PFSK-1 (cell line): ENCODE measurements around the gene SEPTIN2.

Experiments used
- FOXP2 ChIP-seq: optimal IDR thresholded peaks from 2 replicates; pipeline ENCODE3; 2011; ENCODE audit warnings: borderline replicate concordance, control low read depth, inconsistent platforms; ENCODE audit not compliant: insufficient read depth; ENCODE audit errors: extremely low read length, extremely low read depth
- POLR2AphosphoS5 ChIP-seq: IDR thresholded peaks from 2 replicates; pipeline ENCODE4 v1.6.1; 2012; ENCODE audit warnings: low read depth, mild to moderate bottlenecking, control low read depth, low read length, moderate library complexity
- REST ChIP-seq, 2 experiments: IDR thresholded peaks; 2 replicates each; pipeline versions ENCODE4 v1.6.1 to v1.8.0; 2011 to 2012; ENCODE audit warnings: low read depth in 2 of 2, low read length in 2 of 2, control low read depth in 1 of 2, inconsistent platforms in 1 of 2, mild to moderate bottlenecking in 1 of 2, moderate library complexity in 1 of 2; ENCODE audit not compliant: insufficient read depth in 1 of 2
- SIN3A ChIP-seq: IDR thresholded peaks from 2 replicates; pipeline ENCODE4 v1.6.1; 2012; ENCODE audit warnings: mild to moderate bottlenecking, low read length, moderate library complexity, borderline replicate concordance; ENCODE audit not compliant: insufficient read depth
- TAF1 ChIP-seq: IDR thresholded peaks from 2 replicates; pipeline ENCODE4 v1.6.1; 2012; ENCODE audit warnings: low read length, control low read depth, borderline replicate concordance; ENCODE audit not compliant: insufficient read depth

The SEPTIN2 gene

GRCh38 chr2:241378816-241379215 lies 63.1 kb downstream of the SEPTIN2 start:
- no peak for TF ChIP-seq POLR2AphosphoS5
- TF ChIP-seq SIN3A: no peak
- TF ChIP-seq REST (IDR thresholded peaks at IDR 0.05; ENCODE audit: insufficient read depth in 1 of 2, low read depth in 2 of 2, low read length in 2 of 2): no peak
- TF ChIP-seq TAF1: no peak
- no peak for TF ChIP-seq FOXP2

DNA sequence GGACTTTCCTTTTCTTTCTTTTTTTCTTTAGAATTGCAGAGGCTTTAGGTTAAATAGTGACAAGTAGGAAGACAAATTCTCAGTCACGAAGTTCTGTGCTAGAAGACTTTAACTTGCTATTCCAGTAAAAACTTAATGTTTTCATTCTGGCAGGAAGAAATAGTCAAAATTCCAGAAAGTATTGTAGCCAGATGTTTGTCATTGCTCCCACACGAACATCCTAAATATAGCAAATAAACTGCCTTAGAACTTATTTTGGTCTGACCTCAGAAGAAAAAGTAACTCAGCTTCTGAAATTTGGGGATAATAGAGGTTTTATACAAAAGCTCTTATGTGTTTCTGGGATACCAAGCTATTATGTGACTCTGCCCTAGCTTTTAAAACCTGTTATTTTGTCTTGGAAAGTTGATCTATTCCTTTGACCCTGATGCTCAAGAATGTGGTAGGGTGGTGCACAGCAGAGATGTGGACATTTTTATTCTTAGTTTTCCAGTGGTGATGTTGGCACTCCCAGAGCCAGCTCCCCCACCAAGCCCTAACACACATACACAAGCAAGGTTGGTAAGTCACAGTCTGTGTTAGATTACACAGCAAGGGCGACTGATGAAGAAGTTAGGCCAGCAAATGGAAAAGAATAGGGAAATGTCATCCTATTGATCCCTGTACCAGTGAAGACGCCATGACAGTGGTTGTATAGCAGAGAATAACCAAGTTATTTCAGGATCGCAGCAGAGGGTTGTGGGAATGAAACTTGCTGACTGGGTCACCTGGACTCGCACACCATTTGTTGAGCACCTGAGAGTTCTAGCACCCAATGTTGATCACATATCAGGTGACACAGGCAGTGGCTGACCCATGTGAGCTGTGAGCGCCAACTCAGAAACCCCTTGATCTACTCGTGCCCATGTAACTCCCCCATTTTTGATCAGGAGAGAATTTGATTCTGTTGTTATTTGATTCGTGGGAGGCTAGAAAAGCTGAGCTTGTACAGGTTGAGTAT lies 64.1 kb downstream of the SEPTIN2 start:
- TF ChIP-seq FOXP2: no peak
- TF ChIP-seq REST (IDR thresholded peaks at IDR 0.05; ENCODE audit: insufficient read depth in 1 of 2, low read depth in 2 of 2, low read length in 2 of 2): no peak
- no peak for TF ChIP-seq TAF1
- no peak for TF ChIP-seq SIN3A
- TF ChIP-seq POLR2AphosphoS5: no peak

DNA sequence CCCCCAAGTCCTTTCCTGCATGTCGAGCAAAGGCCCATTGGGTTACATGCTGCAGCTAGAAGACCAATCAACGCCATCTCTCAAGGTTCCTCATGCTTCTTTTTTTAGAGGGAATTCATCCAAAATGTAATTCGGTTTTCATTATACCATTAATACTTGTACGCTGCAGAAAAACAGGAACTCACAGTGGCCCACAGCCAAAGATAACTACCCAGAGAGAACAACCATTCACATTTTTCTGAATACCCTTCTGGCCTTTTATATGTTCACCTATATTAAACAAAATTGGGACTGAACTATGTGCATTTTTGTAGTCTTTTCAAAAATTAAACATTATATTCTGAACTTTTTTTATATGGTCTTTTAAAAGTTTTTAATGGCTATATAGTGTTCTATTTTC lies 66.1 kb downstream of the SEPTIN2 start:
- TF ChIP-seq POLR2AphosphoS5: no peak
- no peak for TF ChIP-seq SIN3A
- TF ChIP-seq FOXP2: no peak
- TF ChIP-seq REST (IDR thresholded peaks at IDR 0.05; ENCODE audit: insufficient read depth in 1 of 2, low read depth in 2 of 2, low read length in 2 of 2): no peak
- no peak for TF ChIP-seq TAF1

DNA sequence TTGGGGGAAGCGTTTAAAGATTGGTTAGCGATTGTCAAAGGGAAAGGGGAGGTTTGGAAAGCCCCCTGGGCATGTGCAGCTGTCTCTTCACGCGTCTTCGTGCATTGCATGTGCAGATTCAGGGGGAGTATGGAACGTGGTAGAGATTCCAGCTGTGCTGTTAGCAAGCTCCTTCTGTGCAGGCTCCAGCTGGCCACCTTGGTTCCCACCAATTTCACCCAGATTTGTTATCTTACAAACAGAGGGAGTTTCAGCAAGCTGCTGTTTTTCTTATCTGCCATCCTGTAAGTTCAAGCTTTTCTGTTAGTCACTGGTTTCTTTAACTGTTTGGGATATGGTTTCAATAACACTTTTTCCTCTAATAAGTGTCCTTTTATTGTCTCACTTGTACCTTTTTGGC lies 70.8 kb downstream of the SEPTIN2 start:
- TF ChIP-seq TAF1 (no peak), FOXP2 (no peak), POLR2AphosphoS5 (no peak), REST (IDR thresholded peaks at IDR 0.05; ENCODE audit: insufficient read depth in 1 of 2, low read depth in 2 of 2, low read length in 2 of 2) (no peak), SIN3A (no peak)

DNA sequence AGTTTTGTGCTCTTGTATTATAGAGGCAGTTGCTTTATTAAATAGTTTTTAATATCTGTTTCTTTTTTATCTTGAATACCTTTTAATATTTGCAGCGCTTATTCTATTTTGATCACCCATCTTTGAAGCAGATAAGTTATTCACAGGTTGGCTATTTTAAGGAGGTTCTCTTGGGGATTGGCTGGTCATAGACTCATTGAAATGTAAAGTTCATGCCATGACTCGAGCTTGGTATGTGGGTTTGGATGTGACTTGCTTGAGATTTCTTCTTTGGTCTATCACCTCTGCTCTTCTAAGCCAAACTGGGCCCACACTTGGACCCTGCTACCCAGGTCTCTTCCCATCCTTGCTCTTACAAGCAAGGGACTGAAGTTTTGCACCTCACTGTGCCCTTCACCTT lies 74.0 kb downstream of the SEPTIN2 start:
- TF ChIP-seq POLR2AphosphoS5 (no peak), FOXP2 (no peak), TAF1 (no peak), REST (IDR thresholded peaks at IDR 0.05; ENCODE audit: insufficient read depth in 1 of 2, low read depth in 2 of 2, low read length in 2 of 2) (no peak), SIN3A (no peak)
